DMS79 treated with DMSO at 0.1 percent for 48 hours (cell line): ENCODE results near the gene ITGB2.
"Not testable (repeated sequence)": the region's sequence is repeated elsewhere in the genome, so short reads cannot be mapped to it uniquely, and the experiment has no call there.

Experiments
- DNase-seq: peaks from one replicate; lab custom pipeline; 2025; lab: John Stamatoyannopoulos, UW

Gene ITGB2

GRCh38 chr21:44884097-44884496 lies 36.6 kb downstream of the ITGB2 start:
- no peak for DNase-seq

- no peak for DNase-seq
These were observed 37.4 kb downstream of the ITGB2 start for GRCh38 chr21:44883250-44883649.

- no peak for DNase-seq
These were observed 39.4 kb downstream of the ITGB2 start for GRCh38 chr21:44881198-44881872.

GRCh38 chr21:44880405-44881197 lies 40.1 kb downstream of the ITGB2 start:
- no peak for DNase-seq

- DNase-seq: not testable (repeated sequence)
These were observed 41.5 kb downstream of the ITGB2 start for GRCh38 chr21:44879238-44879637.

GRCh38 chr21:44878053-44878982 lies 42.4 kb downstream of the ITGB2 start:
- DNase-seq: no peak

GRCh38 chr21:44876849-44877575 lies 43.7 kb downstream of the ITGB2 start:
- no peak for DNase-seq

GRCh38 chr21:44875316-44875700 lies 45.4 kb downstream of the ITGB2 start:
- DNase-seq: peak; percentile 52

GRCh38 chr21:44874497-44875315 lies 46.0 kb downstream of the ITGB2 start:
- DNase-seq: peak; percentile 55

- no peak for DNase-seq
These were observed 46.5 kb downstream of the ITGB2 start for GRCh38 chr21:44874240-44874496.

GRCh38 chr21:44873356-44874239 lies 47.1 kb downstream of the ITGB2 start, which contains the start of gene PTTG1IP:
PTTG1IP (minus strand) TSS chr21:44873690; CDS start chr21:44873616, 74 bp downstream.
- DNase-seq: peak; percentile 95

- DNase-seq: no peak
These were observed 47.9 kb downstream of the ITGB2 start for GRCh38 chr21:44872649-44873355.

GRCh38 chr21:44872323-44872648 lies 48.4 kb downstream of the ITGB2 start:
- no peak for DNase-seq

GRCh38 chr21:44871576-44872269 lies 49.0 kb downstream of the ITGB2 start:
- DNase-seq: no peak

GRCh38 chr21:44870748-44871495 lies 49.8 kb downstream of the ITGB2 start:
- DNase-seq: no peak

- no peak for DNase-seq
These were observed 50.6 kb downstream of the ITGB2 start for GRCh38 chr21:44869781-44870747.

- DNase-seq: no peak
These were observed 52.0 kb downstream of the ITGB2 start for GRCh38 chr21:44868707-44869106.
